Tibial artery (tissue), 4 donors: ENCODE results near the gene PDGFD.
"Not testable (repeated sequence)": the region's sequence is repeated elsewhere in the genome, so short reads cannot be mapped to it uniquely, and the experiment has no call there.

ENCODE experiments used
- DNase-seq, 2 donors: peaks; one replicate each; pipeline ENCODE4 v3.0.0-alpha.2; 2019
- H3K27ac ChIP-seq, 2 donors: fragments of 200-600 bp; sonication (generic) in 1 of 2; 1 replicate in 1 of 2; 2 replicates in 1 of 2; pipeline ENCODE4 v1.5.1; 2018 to 2019; ENCODE audit warnings: mild to moderate bottlenecking in 1 of 2
- H3K27me3 ChIP-seq, 2 donors: fragments of 200-600 bp; sonication (generic) in 1 of 2; one replicate each; pipeline versions ENCODE4 v1.5.1 to v1.6.0; 2016 to 2019
- H3K36me3 ChIP-seq, 3 donors: fragments of 200-600 bp; sonication (generic) in 2 of 3; one replicate each; pipeline ENCODE4 v1.5.1; 2016 to 2019; ENCODE audit warnings: mild to moderate bottlenecking in 2 of 3
- H3K4me1 ChIP-seq, 4 donors: fragments of 200-600 bp; sonication (generic) in 2 of 4; 1 replicate in 3 of 4; 2 replicates in 1 of 4; pipeline ENCODE4 v1.5.1; 2016 to 2019
- H3K4me3 ChIP-seq, 2 donors: fragments of 200-600 bp; sonication (generic) in 1 of 2; 1 replicate in 1 of 2; 2 replicates in 1 of 2; pipeline ENCODE4 v1.5.1; 2018 to 2019; ENCODE audit warnings: mild to moderate bottlenecking in 2 of 2
- H3K9me3 ChIP-seq, 3 donors: fragments of 200-600 bp; sonication (generic) in 1 of 3; one replicate each; pipeline ENCODE4 v1.5.1; 2016 to 2019
- CTCF ChIP-seq, 2 experiments: fragments of 200-600 bp in 1 of 2; fragments of 450-650 bp in 1 of 2; IDR thresholded peaks; one replicate each; pipeline ENCODE4 v1.5.1; 2017 to 2019; ENCODE audit warnings: antibody characterized with exemption in 2 of 2, mild to moderate bottlenecking in 1 of 2, moderate library complexity in 1 of 2
- intact Hi-C: fragments of 100-400 bp; cut with DNase I; formaldehyde crosslinking; loops from one replicate; pipeline ENCODE4 v1.15.0; 2023; ENCODE audit warnings: low total_unique reads

Gene PDGFD

DNA sequence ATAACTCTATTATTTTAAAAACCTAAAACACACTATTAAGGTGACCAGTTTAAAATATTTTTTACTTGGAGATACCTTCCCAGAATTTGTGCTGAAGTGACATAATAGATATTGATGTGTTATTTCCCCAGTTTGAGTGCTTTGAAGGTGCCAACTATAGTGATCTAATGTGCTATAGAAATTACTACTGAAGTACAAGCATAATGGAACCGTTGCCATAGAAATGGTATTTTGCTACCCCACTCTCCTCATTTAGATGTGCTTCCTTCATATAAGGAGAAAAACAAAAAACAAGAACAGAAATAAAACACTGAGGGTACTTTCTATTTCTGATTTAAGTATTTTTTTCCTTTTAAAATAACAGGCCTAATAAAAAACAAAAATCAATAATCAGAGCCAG is 108.4 kb downstream of the PDGFD start:
- DNase-seq, result no peak
- no peak overlapping the region for H3K27ac ChIP-seq
- H3K4me1 ChIP-seq, result no peaks in the 10 kb centered on the region
- no peak overlapping the region for H3K4me3 ChIP-seq
- no peak for TF ChIP-seq CTCF (IDR thresholded peaks at IDR 0.05)
- intact Hi-C loops, result no loop called here
- no peaks in the 10 kb centered on the region for H3K27me3 ChIP-seq
- H3K9me3 ChIP-seq, result no peaks in the 10 kb centered on the region
- no peaks in the 10 kb centered on the region for H3K36me3 ChIP-seq

- Histone ChIP-seq H3K27me3 (no peaks in the 10 kb centered on the region), H3K27ac (no peak overlapping the region), H3K4me3 (no peak overlapping the region), H3K9me3 (no peaks in the 10 kb centered on the region), H3K36me3 (no peaks in the 10 kb centered on the region), H3K4me1 (no peaks in the 10 kb centered on the region)
- no peak for TF ChIP-seq CTCF (IDR thresholded peaks at IDR 0.05)
- DNase-seq, result no peak
- intact Hi-C loops, result no loop called here
Observed at GRCh38 chr11:104054911-104055529, 108.9 kb downstream of the PDGFD start.

GRCh38 chr11:104053743-104054478 is 110.0 kb downstream of the PDGFD start:
- TF ChIP-seq CTCF (IDR thresholded peaks at IDR 0.05), result no peak
- Histone ChIP-seq H3K9me3 (no peaks in the 10 kb centered on the region), H3K27me3 (no peaks in the 10 kb centered on the region), H3K4me3 (no peak overlapping the region), H3K27ac (no peak overlapping the region), H3K36me3 (no peaks in the 10 kb centered on the region), H3K4me1 (no peaks in the 10 kb centered on the region)
- no peak for DNase-seq
- intact Hi-C loops, result no loop called here

DNA sequence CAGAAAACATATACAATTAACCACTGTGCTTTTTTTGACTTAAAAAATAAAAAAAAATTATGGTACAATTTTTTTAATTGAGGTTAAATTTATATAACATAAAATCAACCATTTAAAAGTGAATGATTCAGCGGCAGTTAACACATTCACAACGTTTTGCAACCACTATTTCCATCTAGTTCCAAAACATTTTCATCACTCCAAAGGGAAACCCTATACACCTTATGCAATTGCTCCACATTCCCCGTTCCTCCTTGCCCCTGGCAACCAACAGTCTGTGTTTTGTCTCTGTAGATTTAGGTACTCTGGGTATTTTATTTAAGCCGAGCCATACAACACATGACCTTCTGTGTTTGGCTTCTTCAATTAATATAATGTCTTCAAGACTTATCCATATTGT is 112.2 kb downstream of the PDGFD start:
- Histone ChIP-seq H3K9me3 (no peaks in the 10 kb centered on the region), H3K4me1 (no peaks in the 10 kb centered on the region), H3K27ac (no peak overlapping the region), H3K36me3 (no peaks in the 10 kb centered on the region), H3K27me3 (no peaks in the 10 kb centered on the region), H3K4me3 (no peak overlapping the region)
- intact Hi-C loops, result no loop called here
- DNase-seq, result no peak
- TF ChIP-seq CTCF (IDR thresholded peaks at IDR 0.05), result no peak

GRCh38 chr11:104049116-104049515 is 114.8 kb downstream of the PDGFD start:
- H3K9me3 ChIP-seq, result no peaks in the 10 kb centered on the region
- H3K4me3 ChIP-seq, result no peak overlapping the region
- no peak for DNase-seq
- H3K36me3 ChIP-seq, result no peaks in the 10 kb centered on the region
- no peak overlapping the region for H3K27ac ChIP-seq
- H3K27me3 ChIP-seq, result no peaks in the 10 kb centered on the region
- intact Hi-C loops, result no loop called here
- no peaks in the 10 kb centered on the region for H3K4me1 ChIP-seq
- no peak for TF ChIP-seq CTCF (IDR thresholded peaks at IDR 0.05)

DNA sequence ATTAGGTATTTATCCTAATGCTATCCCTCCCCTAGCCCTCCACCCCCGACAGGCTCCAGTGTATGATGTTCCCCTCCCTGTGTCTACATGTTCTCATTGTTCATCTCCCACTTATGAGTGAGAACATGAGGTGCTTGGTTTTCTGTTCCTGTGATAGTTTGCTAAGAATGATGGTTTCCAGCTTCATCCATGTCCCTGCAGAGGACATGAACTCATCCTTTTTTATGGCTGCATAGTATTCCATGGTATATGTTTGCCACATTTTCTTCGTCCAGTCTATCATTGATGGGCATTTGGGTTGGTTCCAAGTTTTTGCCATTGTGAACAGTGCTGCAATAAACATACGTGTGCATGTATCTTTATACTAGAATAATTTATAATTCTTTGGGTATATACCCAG is 117.1 kb downstream of the PDGFD start:
- H3K36me3 ChIP-seq, DNase-seq, H3K4me3 ChIP-seq, H3K27me3 ChIP-seq, H3K27ac ChIP-seq, H3K9me3 ChIP-seq, H3K4me1 ChIP-seq, intact Hi-C loops: not testable (repeated sequence)
